Left lung (tissue), 10 donors: Measurements from ENCODE around the gene BDNF. TPM values are rescaled to one million over a fixed set of nuclear protein-coding genes. Genes with fewer than 3 reads are reported as not detected.
A peak's percentile ranks its signal among the peaks of the same experiment; 100 is the strongest.

Experiments
- ATAC-seq: fragments of 200-7000 bp; cut with Tn5 transposase; one replicate; pipeline ENCODE4 v1.9.1; 2020; ENCODE audit warnings: moderate library complexity
- DNase-seq, 4 donors: peaks; one replicate each; pipeline ENCODE4 v3.0.0-alpha.2; 2013 to 2020
- H3K27ac ChIP-seq, 2 donors: fragments of 200-600 bp; sonication (generic) in 1 of 2; one replicate each; pipeline versions ENCODE4 v1.5.0 to v1.8.0; 2020 to 2021
- H3K27me3 ChIP-seq, 2 donors: fragments of 200-600 bp; sonication (generic) in 1 of 2; one replicate each; pipeline versions ENCODE4 v1.5.0 to v1.8.0; 2020 to 2021
- H3K36me3 ChIP-seq, 2 donors: fragments of 200-600 bp; sonication (generic) in 1 of 2; one replicate each; pipeline versions ENCODE4 v1.5.0 to v1.8.0; 2020 to 2021
- H3K4me1 ChIP-seq, 2 donors: fragments of 200-600 bp; one replicate each; pipeline ENCODE4 v1.8.0; 2021
- H3K4me3 ChIP-seq, 2 donors: fragments of 200-600 bp; sonication (generic) in 1 of 2; one replicate each; pipeline versions ENCODE4 v1.5.0 to v1.8.0; 2020 to 2021; ENCODE audit warnings: mild to moderate bottlenecking in 1 of 2
- H3K9me3 ChIP-seq, 2 donors: fragments of 200-600 bp; sonication (generic) in 1 of 2; one replicate each; pipeline versions ENCODE4 v1.5.0 to v1.8.0; 2020 to 2021
- CTCF ChIP-seq, 2 donors: fragments of 200-600 bp; sonication (generic) in 1 of 2; IDR thresholded peaks; one replicate each; pipeline versions ENCODE4 v1.5.0 to v1.8.0; 2021; ENCODE audit warnings: antibody characterized with exemption in 2 of 2
- intact Hi-C, 2 donors: fragments of 100-400 bp; cut with DNase I; formaldehyde crosslinking; loops; one replicate each; pipeline versions ENCODE4 v1.11.2 to v1.14.2; 2022
- polyA plus RNA-seq, 6 donors: library from polyadenylated mRNA; unstranded; fragments of 120-200 nt; gene quantifications; one replicate each; pipeline ENCODE4 v1.2.1, GENCODE V29; 2013; ENCODE audit not compliant: insufficient read length in 6 of 6
- total RNA-seq, 2 donors: library from RNA; stranded (reverse); fragmentation: NEBNext Ultra II Directional; extraction: Animal tissue kit (Norgen Biotek cat#: 25700); gene quantifications; one replicate each; pipeline ENCODE4 v1.2.1, GENCODE V29; 2021
- donor health status: DM: no; HTN: yes; CAD: no.
- donor health status: DM: no; HTN: no; CAD: no.

The BDNF gene
- total and polyA plus RNA-seq, 8 donors = 0.27 to 1.2 (median 0.54) TPM

DNA sequence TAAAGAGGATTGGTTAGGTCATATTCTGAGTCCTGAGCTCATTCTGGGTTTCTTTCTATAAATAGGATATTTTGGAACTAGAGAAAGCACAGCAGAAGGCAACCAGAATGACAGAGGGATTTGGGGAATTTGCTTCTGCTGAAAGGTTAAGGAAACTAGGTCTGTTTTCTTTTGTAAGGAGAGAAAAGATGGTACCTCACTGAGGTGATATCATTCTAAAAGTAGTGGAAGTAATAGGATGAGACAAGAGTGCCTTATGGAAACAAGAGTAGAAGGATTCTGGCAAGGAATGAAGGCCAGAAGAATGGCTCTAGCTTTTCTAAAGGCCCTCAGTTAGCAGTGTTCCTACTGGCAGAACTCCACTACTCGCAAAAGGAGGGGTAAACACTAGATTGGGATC lies 26.7 kb upstream of the BDNF start:
- H3K4me3 ChIP-seq = no peak overlapping the region
- no peaks in the 10 kb centered on the region for H3K4me1 ChIP-seq
- H3K9me3 ChIP-seq = no peaks in the 10 kb centered on the region
- peaks cover 21 to 35% of the 10 kb centered on the region in 2 donors for H3K27me3 ChIP-seq
- DNase-seq (no peak), ATAC-seq (no peak)
- intact Hi-C loops = no loop called here
- no peak overlapping the region for H3K27ac ChIP-seq
- TF ChIP-seq CTCF (IDR thresholded peaks at IDR 0.05) = no peak
- H3K36me3 ChIP-seq = no peaks in the 10 kb centered on the region

GRCh38 chr11:27723687-27724086 lies 23.4 kb upstream of the BDNF start:
- Histone ChIP-seq H3K36me3 (no peaks in the 10 kb centered on the region), H3K4me3 (no peak overlapping the region), H3K27me3 (peaks cover 52 to 68% of the 10 kb centered on the region in 2 donors), H3K9me3 (no peaks in the 10 kb centered on the region), H3K4me1 (peaks cover 0 to 5% of the 10 kb centered on the region in 2 donors), H3K27ac (no peak overlapping the region)
- intact Hi-C loops = no loop called here
- DNase-seq = no peak
- ATAC-seq = no peak
- no peak for TF ChIP-seq CTCF (IDR thresholded peaks at IDR 0.05)

GRCh38 chr11:27722953-27723344 lies 22.7 kb upstream of the BDNF start:
- intact Hi-C loops = no loop called here
- Histone ChIP-seq H3K4me1 (peaks cover 0 to 8% of the 10 kb centered on the region in 2 donors), H3K4me3 (no peak overlapping the region), H3K27ac (no peak overlapping the region), H3K9me3 (no peaks in the 10 kb centered on the region), H3K27me3 (peaks cover 58 to 75% of the 10 kb centered on the region in 2 donors), H3K36me3 (no peaks in the 10 kb centered on the region)
- no peak for TF ChIP-seq CTCF (IDR thresholded peaks at IDR 0.05)
- ATAC-seq (no peak), DNase-seq (no peak)

- Histone ChIP-seq H3K27me3 (peaks cover 64 to 81% of the 10 kb centered on the region in 2 donors), H3K27ac (no peak overlapping the region), H3K36me3 (no peaks in the 10 kb centered on the region), H3K4me1 (peaks cover 0 to 8% of the 10 kb centered on the region in 2 donors), H3K9me3 (no peaks in the 10 kb centered on the region), H3K4me3 (peak overlapping the region in 1 of 2 donors; percentile 11)
- DNase-seq (peak in 1 of 4 donors; percentile 61), ATAC-seq (peak; percentile 8)
- intact Hi-C loops = no loop called here
- no peak for TF ChIP-seq CTCF (IDR thresholded peaks at IDR 0.05)
Observed at GRCh38 chr11:27722117-27722952, 22.1 kb upstream of the BDNF start.

GRCh38 chr11:27721264-27722116 lies 21.2 kb upstream of the BDNF start:
- ATAC-seq = no peak
- intact Hi-C loops = no loop called here
- Histone ChIP-seq H3K9me3 (no peaks in the 10 kb centered on the region), H3K4me1 (peaks cover 0 to 8% of the 10 kb centered on the region in 2 donors), H3K27ac (no peak overlapping the region), H3K36me3 (no peaks in the 10 kb centered on the region), H3K27me3 (peaks cover 68 to 90% of the 10 kb centered on the region in 2 donors), H3K4me3 (no peak overlapping the region)
- DNase-seq = no peak
- no peak for TF ChIP-seq CTCF (IDR thresholded peaks at IDR 0.05)
